ENCODE measurements around the gene NAV2.

Gene NAV2

GRCh38 chr11:19691815-19692500 is 20.7 kb upstream of the NAV2 start:
- ATAC-seq, result no peak
- TF ChIP-seq GLIS3 (CRISPR knock-in tag; IDR thresholded peaks at IDR 0.05) (no peak), RARB (CRISPR knock-in tag; IDR thresholded peaks at IDR 0.05) (no peak), POU6F1 (CRISPR knock-in tag; IDR thresholded peaks at IDR 0.05; ENCODE audit: borderline replicate concordance, low read depth) (no peak), TOX (CRISPR knock-in tag; IDR thresholded peaks at IDR 0.05; ENCODE audit: borderline replicate concordance) (no peak), ISL1 (CRISPR knock-in tag; IDR thresholded peaks at IDR 0.05) (no peak), BACH2 (CRISPR knock-in tag; IDR thresholded peaks at IDR 0.05; ENCODE audit: borderline replicate concordance) (no peak), SNAI2 (CRISPR knock-in tag; IDR thresholded peaks at IDR 0.05) (no peak), ZNF565 (CRISPR knock-in tag; conservative IDR thresholded peaks at IDR 0.05; ENCODE audit: low read depth) (no peak), TCF4 (CRISPR knock-in tag; IDR thresholded peaks at IDR 0.05; ENCODE audit: borderline replicate concordance) (no peak; the same call in 1 of the 2 replicates), ARNTL (CRISPR knock-in tag; IDR thresholded peaks at IDR 0.05; ENCODE audit: borderline replicate concordance, low read depth) (no peak)

- no peak for TF ChIP-seq ZFP3 (CRISPR knock-in tag; IDR thresholded peaks at IDR 0.05)
- no peak for TF ChIP-seq ARNTL (CRISPR knock-in tag; IDR thresholded peaks at IDR 0.05; ENCODE audit: borderline replicate concordance, low read depth)
- TF ChIP-seq PATZ1 (CRISPR knock-in tag; IDR thresholded peaks at IDR 0.05; ENCODE audit: borderline replicate concordance), result no peak
- no peak for TF ChIP-seq CSDC2 (CRISPR knock-in tag; IDR thresholded peaks at IDR 0.05)
- no peak for TF ChIP-seq ZC3H10 (CRISPR knock-in tag; IDR thresholded peaks at IDR 0.05)
- no peak for TF ChIP-seq CREB5 (CRISPR knock-in tag; IDR thresholded peaks at IDR 0.05; ENCODE audit: low read depth)
- no peak for TF ChIP-seq BACH2 (CRISPR knock-in tag; IDR thresholded peaks at IDR 0.05; ENCODE audit: borderline replicate concordance)
- no peak for TF ChIP-seq TOX (CRISPR knock-in tag; IDR thresholded peaks at IDR 0.05; ENCODE audit: borderline replicate concordance)
- TF ChIP-seq RARB (CRISPR knock-in tag; IDR thresholded peaks at IDR 0.05), result no peak
- TF ChIP-seq TCF4 (CRISPR knock-in tag; IDR thresholded peaks at IDR 0.05; ENCODE audit: borderline replicate concordance), result no peak
- no peak for TF ChIP-seq TSHZ2 (CRISPR knock-in tag; IDR thresholded peaks at IDR 0.05)
- TF ChIP-seq POU6F1 (CRISPR knock-in tag; IDR thresholded peaks at IDR 0.05; ENCODE audit: borderline replicate concordance, low read depth), result no peak
- no peak for TF ChIP-seq OSR1 (CRISPR knock-in tag; IDR thresholded peaks at IDR 0.05)
- no peak for TF ChIP-seq ESRRG (CRISPR knock-in tag; IDR thresholded peaks at IDR 0.05)
- TF ChIP-seq ZNF8 (CRISPR knock-in tag; IDR thresholded peaks at IDR 0.05), result no peak
- no peak for TF ChIP-seq ZNF565 (CRISPR knock-in tag; conservative IDR thresholded peaks at IDR 0.05; ENCODE audit: low read depth)
- no peak for TF ChIP-seq ZNF70 (CRISPR knock-in tag; IDR thresholded peaks at IDR 0.05)
- no peak for TF ChIP-seq PPARA (CRISPR knock-in tag; IDR thresholded peaks at IDR 0.05; ENCODE audit: borderline replicate concordance)
- no peak for TF ChIP-seq ZFP30 (CRISPR knock-in tag; IDR thresholded peaks at IDR 0.05)
- no peak for ATAC-seq
Measured at GRCh38 chr11:19693146-19693545, 19.5 kb upstream of the NAV2 start.

Data from SK-N-SH treated with all-trans-retinoic acid at 6 μM for 48 hours (cell line).